H9 (cell line): ENCODE results near the gene C19orf33. TPM values are rescaled to one million over a fixed set of nuclear protein-coding genes. Genes with fewer than 3 reads are reported as not detected.

ENCODE experiments used
- DNase-seq: peaks from one replicate; pipeline ENCODE4 v3.0.0-alpha.2; 2017
- H2AFZ ChIP-seq: one replicate; pipeline ENCODE4 v1.6.1; 2013; ENCODE audit warnings: mild to moderate bottlenecking, low read length, control low read depth, moderate library complexity
- H2AK5ac ChIP-seq: 2 replicates; pipeline ENCODE4 v1.6.1; 2013; ENCODE audit warnings: low read length, control low read depth, mixed read lengths; ENCODE audit not compliant: insufficient read length
- H2BK120ac ChIP-seq: one replicate; pipeline ENCODE4 v1.6.1; 2013; ENCODE audit warnings: low read depth, mild to moderate bottlenecking, low read length, control low read depth, inconsistent platforms; ENCODE audit not compliant: poor library complexity, severe bottlenecking
- H2BK12ac ChIP-seq: 2 replicates; pipeline ENCODE4 v1.6.1; 2013; ENCODE audit warnings: low read length, control low read depth, mixed read lengths, low read depth; ENCODE audit not compliant: insufficient read length
- H2BK15ac ChIP-seq: 2 replicates; pipeline ENCODE4 v1.6.1; 2013; ENCODE audit warnings: low read depth, low read length, control low read depth
- H2BK20ac ChIP-seq: one replicate; pipeline ENCODE4 v1.6.1; 2013; ENCODE audit warnings: low read depth, mild to moderate bottlenecking, low read length, control low read depth, inconsistent platforms; ENCODE audit not compliant: poor library complexity, severe bottlenecking
- H2BK5ac ChIP-seq: 2 replicates; pipeline ENCODE4 v1.6.1; 2013; ENCODE audit warnings: low read length, control low read depth, mixed read lengths; ENCODE audit not compliant: insufficient read length
- H3K14ac ChIP-seq: 2 replicates; pipeline ENCODE4 v1.6.1; 2013; ENCODE audit warnings: low read length, control low read depth; ENCODE audit not compliant: insufficient read depth
- H3K18ac ChIP-seq: 2 replicates; pipeline ENCODE4 v1.6.1; 2013; ENCODE audit warnings: low read depth, mild to moderate bottlenecking, mixed read lengths, low read length, control low read depth; ENCODE audit not compliant: insufficient read length
- H3K23ac ChIP-seq: 2 replicates; pipeline ENCODE4 v1.6.1; 2013; ENCODE audit warnings: low read length, control low read depth, mixed read lengths, low read depth; ENCODE audit not compliant: insufficient read length
- H3K23me2 ChIP-seq: 2 replicates; pipeline ENCODE4 v1.6.1; 2013; ENCODE audit warnings: low read depth, mild to moderate bottlenecking, mixed read lengths, low read length, control low read depth; ENCODE audit not compliant: insufficient read length, poor library complexity, severe bottlenecking
- H3K27ac ChIP-seq: 2 replicates; pipeline ENCODE4 v1.5.1; 2013; ENCODE audit warnings: low read length, control low read depth, mixed read lengths, low read depth; ENCODE audit not compliant: insufficient read length
- H3K27me3 ChIP-seq: 2 replicates; pipeline ENCODE4 v1.6.1; 2013; ENCODE audit warnings: low read length, control low read depth, inconsistent platforms; ENCODE audit not compliant: insufficient read depth
- H3K4ac ChIP-seq: 2 replicates; pipeline ENCODE4 v1.6.1; 2013; ENCODE audit warnings: low read depth, mild to moderate bottlenecking, control low read depth, inconsistent platforms, low read length, moderate library complexity
- H3K4me1 ChIP-seq: 2 replicates; pipeline ENCODE4 v1.6.1; 2013; ENCODE audit warnings: low read length, control low read depth, inconsistent platforms; ENCODE audit not compliant: insufficient read depth
- H3K4me2 ChIP-seq: 2 replicates; pipeline ENCODE4 v1.6.1; 2013; ENCODE audit warnings: low read length, control low read depth, mixed read lengths; ENCODE audit not compliant: insufficient read length, insufficient read depth
- H3K56ac ChIP-seq: 2 replicates; pipeline ENCODE4 v1.6.1; 2013; ENCODE audit warnings: low read depth, mild to moderate bottlenecking, mixed read lengths, low read length, control low read depth; ENCODE audit not compliant: insufficient read length
- H3K79me1 ChIP-seq: 2 replicates; pipeline ENCODE4 v1.6.1; 2013; ENCODE audit warnings: low read depth, mild to moderate bottlenecking, moderate library complexity, low read length, control low read depth, inconsistent platforms; ENCODE audit not compliant: insufficient read depth, poor library complexity, severe bottlenecking
- H3K79me2 ChIP-seq: 2 replicates; pipeline ENCODE4 v1.6.1; 2013; ENCODE audit warnings: low read length, control low read depth, inconsistent platforms; ENCODE audit not compliant: insufficient read depth
- H3K9ac ChIP-seq: 2 replicates; pipeline ENCODE4 v1.6.1; 2013; ENCODE audit warnings: low read length, control low read depth, mixed read lengths; ENCODE audit not compliant: insufficient read length; ENCODE audit errors: extremely low read depth
- H3K9me3 ChIP-seq: one replicate; pipeline ENCODE4 v1.6.1; 2013; ENCODE audit warnings: low read depth, low read length, inconsistent platforms; ENCODE audit not compliant: control insufficient read depth
- H3T11ph ChIP-seq: one replicate; pipeline ENCODE4 v1.6.1; 2013; ENCODE audit warnings: mild to moderate bottlenecking, low read length, control low read depth, inconsistent platforms
- H4K20me1 ChIP-seq: one replicate; pipeline ENCODE4 v1.6.1; 2013; ENCODE audit not compliant: control insufficient read depth, insufficient read length, insufficient read depth
- H4K5ac ChIP-seq: 2 replicates; pipeline ENCODE4 v1.6.1; 2013; ENCODE audit warnings: low read depth, mild to moderate bottlenecking, mixed read lengths, low read length, control low read depth; ENCODE audit not compliant: insufficient read length
- H4K8ac ChIP-seq: replicated peaks from 2 replicates; pipeline ENCODE4 v1.6.1; 2013; ENCODE audit warnings: low read length, control low read depth, mixed read lengths, low read depth; ENCODE audit not compliant: insufficient read length
- H4K91ac ChIP-seq: 2 replicates; pipeline ENCODE4 v1.6.1; 2013; ENCODE audit warnings: low read depth, mild to moderate bottlenecking, moderate library complexity, mixed read lengths, low read length, control low read depth; ENCODE audit not compliant: insufficient read length
- H3K27ac Mint-ChIP-seq, 3 experiments: 2 replicates in 2 of 3; 3 replicates in 1 of 3; pipeline ENCODE4 v1.8.0; 2020 to 2021; ENCODE audit warnings: mixed read lengths in 3 of 3, mild to moderate bottlenecking in 1 of 3, moderate library complexity in 1 of 3
- H3K27me3 Mint-ChIP-seq: 2 replicates; pipeline ENCODE4 v1.8.0; 2021; ENCODE audit warnings: low read depth, mild to moderate bottlenecking, moderate library complexity, mixed read lengths
- H3K36me3 Mint-ChIP-seq, 3 experiments: 2 replicates in 2 of 3; 3 replicates in 1 of 3; pipeline ENCODE4 v1.8.0; 2020 to 2021; ENCODE audit warnings: low read depth in 3 of 3, mixed read lengths in 3 of 3; ENCODE audit not compliant: insufficient read depth in 1 of 3
- H3K4me1 Mint-ChIP-seq, 2 experiments: 2 replicates each; pipeline ENCODE4 v1.8.0; 2020; ENCODE audit warnings: mixed read lengths in 2 of 2
- H3K4me3 Mint-ChIP-seq, 2 experiments: 2 replicates in 1 of 2; 3 replicates in 1 of 2; pipeline ENCODE4 v1.8.0; 2020 to 2021; ENCODE audit warnings: mild to moderate bottlenecking in 2 of 2, mixed read lengths in 2 of 2, moderate library complexity in 1 of 2
- H3K9me3 Mint-ChIP-seq, 2 experiments: 2 replicates in 1 of 2; 3 replicates in 1 of 2; pipeline ENCODE4 v1.8.0; 2020; ENCODE audit warnings: mild to moderate bottlenecking in 2 of 2, mixed read lengths in 2 of 2, moderate library complexity in 1 of 2
- CTCF ChIP-seq: fragments of 200-600 bp; sonication (generic); conservative IDR thresholded peaks from 3 replicates; pipeline ENCODE4 v1.8.0; 2021; ENCODE audit warnings: antibody characterized with exemption, mild to moderate bottlenecking
- WGBS: extraction: QIAGEN DNeasy Blood & Tissue Kit; methylation state at CpG from one replicate; pipeline ENCODE4 v1.1.7; 2013; ENCODE audit warnings: missing lambda C conversion rate, low lambda C conversion rate, mixed read lengths; ENCODE audit not compliant: insufficient read length; ENCODE audit errors: extremely low coverage; 5-methylcytosine and 5-hydroxymethylcytosine counted together
- total RNA-seq: library from RNA; stranded (reverse); gene quantifications from 2 replicates; pipeline ENCODE4 v1.2.1, GENCODE V29; 2021

Gene C19orf33
- total RNA-seq, 1 experiment from 2014 or later, result not detected

- H3K4me3 Mint-ChIP-seq, result no peak overlapping the region
- no peak overlapping the region for H3K56ac ChIP-seq
- no peaks in the 10 kb centered on the region for H3K79me2 ChIP-seq
- no peak overlapping the region for H4K8ac ChIP-seq
- no peaks in the 10 kb centered on the region for H3K23me2 ChIP-seq
- H2AK5ac ChIP-seq, result no peak overlapping the region
- H2BK12ac ChIP-seq, result no peak overlapping the region
- H4K5ac ChIP-seq, result no peak overlapping the region
- H3K9me3 Mint-ChIP-seq, result no peaks in the 10 kb centered on the region
- no peak for TF ChIP-seq CTCF
- no peak overlapping the region for H3K9ac ChIP-seq
- no peaks in the 10 kb centered on the region for H3K36me3 Mint-ChIP-seq
- H3T11ph ChIP-seq, result no peak overlapping the region
- H3K27me3 ChIP-seq, result no peaks in the 10 kb centered on the region
- no peak overlapping the region for H2AFZ ChIP-seq
- no peak overlapping the region for H2BK120ac ChIP-seq
- peak overlapping the region in 1 of 3 experiments; percentile 19; a peak in 1 of 7 replicates for H3K27ac Mint-ChIP-seq
- no peaks in the 10 kb centered on the region for H3K79me1 ChIP-seq
- no CpG with 5 or more reads among the region's 8 CpGs for WGBS
- no peak overlapping the region for H3K4ac ChIP-seq
- H4K91ac ChIP-seq, result no peak overlapping the region
- H3K9me3 ChIP-seq, result no peaks in the 10 kb centered on the region
- no peak overlapping the region for H2BK5ac ChIP-seq
- H3K18ac ChIP-seq, result no peak overlapping the region
- no peak overlapping the region for H3K27ac ChIP-seq
- no peak overlapping the region for H2BK15ac ChIP-seq
- peaks cover 0 to 5% of the 10 kb centered on the region in 2 experiments; a peak in 1 of 4 replicates for H3K4me1 Mint-ChIP-seq
- H2BK20ac ChIP-seq, result no peak overlapping the region
- DNase-seq, result no peak
- H3K4me1 ChIP-seq, result no peaks in the 10 kb centered on the region
- H3K14ac ChIP-seq, result no peak overlapping the region
- H3K4me2 ChIP-seq, result no peak overlapping the region
- no peaks in the 10 kb centered on the region for H4K20me1 ChIP-seq
- peaks cover 40% of the 10 kb centered on the region for H3K27me3 Mint-ChIP-seq
- no peak overlapping the region for H3K23ac ChIP-seq
Observed at GRCh38 chr19:38352611-38353010, 48.6 kb downstream of the C19orf33 start.

Other genes starting within 250 kb of the C19orf33 start
- gene DPF1, start 80.0 kb upstream of the C19orf33 start, total RNA-seq, result 12.0 and 13.1 TPM in 2 replicates
- 18.3 and 19.6 TPM in 2 replicates for gene PPP1R14A, start 47.9 kb upstream of the C19orf33 start, total RNA-seq
- gene SPINT2, start 39.7 kb upstream of the C19orf33 start, total RNA-seq, result 283 and 287 TPM in 2 replicates
- 73.2 and 77.4 TPM in 2 replicates for gene YIF1B, start 11.7 kb downstream of the C19orf33 start, total RNA-seq
- 5.4 and 6.5 TPM in 2 replicates for gene KCNK6, start 15.6 kb downstream of the C19orf33 start, total RNA-seq
- 3.0 and 3.7 TPM in 2 replicates for gene CATSPERG, start 31.6 kb downstream of the C19orf33 start, total RNA-seq
- gene PSMD8, start 70.3 kb downstream of the C19orf33 start, total RNA-seq, result 185 and 189 TPM in 2 replicates
- gene GGN, start 83.8 kb downstream of the C19orf33 start, total RNA-seq, result 1.5 and 2.4 TPM in 2 replicates
- gene SPRED3, start 84.4 kb downstream of the C19orf33 start, total RNA-seq, result 11.5 and 16.4 TPM in 2 replicates
- 15.0 and 16.4 TPM in 2 replicates for gene FAM98C, start 98.8 kb downstream of the C19orf33 start, total RNA-seq
- gene RASGRP4, start 122.0 kb downstream of the C19orf33 start, total RNA-seq, result 0.28 and 0.39 TPM in 2 replicates
- 8.4 and 8.9 TPM in 2 replicates for gene RYR1, start 129.4 kb downstream of the C19orf33 start, total RNA-seq